IMR-90 (cell line): ENCODE results near the gene MS4A13. TPM values are rescaled to one million over a fixed set of nuclear protein-coding genes. Genes with fewer than 3 reads are reported as not detected.

Experiments
- ATAC-seq: fragments of 200-7000 bp; cut with Tn5 transposase; 2 replicates; pipeline ENCODE4 v1.9.1; 2020; ENCODE audit warnings: low read depth, mild to moderate bottlenecking, moderate library complexity
- BruUV-seq: library from RNA; stranded (reverse); fragments of 400-500 nt; replicated peaks from 2 replicates; lab custom pipeline; 2021; lab: Mats Ljungman, UMichigan
- CTCF ChIA-PET: fragments of 300-600 bp; formaldehyde crosslinking; extraction: SDS; loops from one replicate; lab custom pipeline; 2021; ENCODE audit warnings: antibody characterized with exemption; lab: Yijun Ruan, JAX
- POLR2A ChIA-PET: fragments of 300-600 bp; sonication (Branson Sonifier 250); formaldehyde crosslinking; loops from one replicate; lab custom pipeline; 2022; ENCODE audit warnings: antibody characterized with exemption; ENCODE audit not compliant: unreplicated experiment; lab: Charles Lee
- DNase-seq: peaks from one replicate; pipeline ENCODE4 v3.0.0; 2013
- H2AFZ ChIP-seq: replicated peaks from 2 replicates; pipeline ENCODE3; 2013; ENCODE audit warnings: low read length, mild to moderate bottlenecking; ENCODE audit not compliant: poor library complexity
- H2AK5ac ChIP-seq: 2 replicates; pipeline ENCODE4 v1.6.1; 2013; ENCODE audit warnings: low read depth, low read length, inconsistent platforms
- H2AK9ac ChIP-seq: replicated peaks from 2 replicates; pipeline ENCODE3; 2013; ENCODE audit warnings: mild to moderate bottlenecking, low read depth, low read length, moderate library complexity; ENCODE audit not compliant: poor library complexity
- H2BK120ac ChIP-seq: 2 replicates; pipeline ENCODE4 v1.6.1; 2013; ENCODE audit warnings: low read depth, low read length, inconsistent platforms
- H2BK15ac ChIP-seq: 3 replicates; pipeline ENCODE4 v1.6.1; 2013; ENCODE audit warnings: low read depth, low read length, inconsistent platforms
- H2BK20ac ChIP-seq: 2 replicates; pipeline ENCODE4 v1.6.1; 2013; ENCODE audit warnings: low read depth, mild to moderate bottlenecking, inconsistent platforms, low read length, moderate library complexity
- H2BK5ac ChIP-seq: 2 replicates; pipeline ENCODE4 v1.6.1; 2013; ENCODE audit warnings: mild to moderate bottlenecking, low read depth, low read length, inconsistent platforms; ENCODE audit not compliant: poor library complexity, severe bottlenecking
- H3K14ac ChIP-seq: replicated peaks from 2 replicates; pipeline ENCODE4 v1.6.1; 2013; ENCODE audit warnings: low read depth, low read length, inconsistent platforms
- H3K18ac ChIP-seq: 2 replicates; pipeline ENCODE4 v1.6.1; 2013; ENCODE audit warnings: low read depth, low read length, control low read depth
- H3K23ac ChIP-seq: 2 replicates; pipeline ENCODE4 v1.6.1; 2013; ENCODE audit warnings: low read depth, low read length, inconsistent platforms
- H3K27ac ChIP-seq: 2 replicates; pipeline ENCODE4 v1.5.1; 2013; ENCODE audit warnings: mild to moderate bottlenecking, control low read depth, low read length; ENCODE audit not compliant: insufficient read depth
- H3K27me3 ChIP-seq: 2 replicates; pipeline ENCODE4 v1.6.1; 2013; ENCODE audit warnings: low read length; ENCODE audit not compliant: control insufficient read depth, insufficient read depth
- H3K36me3 ChIP-seq: 2 replicates; pipeline ENCODE4 v1.6.1; 2013; ENCODE audit warnings: low read length, mixed read lengths; ENCODE audit not compliant: control insufficient read depth, insufficient read depth
- H3K4ac ChIP-seq: 2 replicates; pipeline ENCODE4 v1.6.1; 2013; ENCODE audit warnings: low read depth, low read length, inconsistent platforms
- H3K4me1 ChIP-seq: 2 replicates; pipeline ENCODE4 v1.6.1; 2013; ENCODE audit warnings: low read length, mixed read lengths; ENCODE audit not compliant: control insufficient read depth, insufficient read depth
- H3K4me2 ChIP-seq: 2 replicates; pipeline ENCODE4 v1.6.1; 2013; ENCODE audit warnings: low read depth, mild to moderate bottlenecking, control low read depth, low read length, moderate library complexity
- H3K4me3 ChIP-seq: 2 replicates; pipeline ENCODE4 v1.5.1; 2013; ENCODE audit warnings: low read depth, mild to moderate bottlenecking, control low read depth, low read length, moderate library complexity; ENCODE audit not compliant: insufficient read depth
- H3K56ac ChIP-seq: 2 replicates; pipeline ENCODE4 v1.6.1; 2013; ENCODE audit warnings: low read length, inconsistent platforms; ENCODE audit not compliant: insufficient read depth; ENCODE audit errors: extremely low read depth
- H3K79me1 ChIP-seq, 2 experiments: 2 replicates each; pipeline ENCODE4 v1.6.1; 2013; ENCODE audit warnings: low read length in 2 of 2, inconsistent platforms in 1 of 2, low read depth in 1 of 2
- H3K9ac ChIP-seq: 2 replicates; pipeline ENCODE4 v1.6.1; 2013; ENCODE audit warnings: low read depth, low read length, control low read depth
- H3K9me1 ChIP-seq: 2 replicates; pipeline ENCODE4 v1.6.1; 2013; ENCODE audit warnings: low read length, inconsistent platforms; ENCODE audit not compliant: insufficient read depth
- H3K9me3 ChIP-seq: 2 replicates; pipeline ENCODE4 v1.6.1; 2013; ENCODE audit warnings: low read length; ENCODE audit not compliant: control insufficient read depth, insufficient read depth
- H4K20me1 ChIP-seq: 2 replicates; pipeline ENCODE4 v1.6.1; 2013; ENCODE audit warnings: low read length, inconsistent platforms; ENCODE audit not compliant: insufficient read depth
- H4K5ac ChIP-seq: 2 replicates; pipeline ENCODE4 v1.6.1; 2013; ENCODE audit warnings: mild to moderate bottlenecking, low read depth, low read length, control low read depth
- H4K8ac ChIP-seq, 2 experiments: 2 replicates each; pipeline ENCODE4 v1.6.1; 2013; ENCODE audit warnings: low read depth in 2 of 2, low read length in 2 of 2, control low read depth in 1 of 2, inconsistent platforms in 1 of 2
- H4K91ac ChIP-seq: 2 replicates; pipeline ENCODE4 v1.6.1; 2013; ENCODE audit warnings: low read depth, low read length, inconsistent platforms; ENCODE audit not compliant: insufficient read depth
- BHLHE40 ChIP-seq: fragments of 150-350 bp; IDR thresholded peaks from 2 replicates; pipeline ENCODE4 v1.6.1; 2016; ENCODE audit warnings: mild to moderate bottlenecking, low read depth, low read length
- ELK1 ChIP-seq: fragments of 150-350 bp; IDR thresholded peaks from 2 replicates; pipeline ENCODE4 v1.6.1; 2016; ENCODE audit warnings: low read depth, mild to moderate bottlenecking, low read length, moderate library complexity, borderline replicate concordance
- NFE2L2 ChIP-seq: fragments of 150-350 bp; IDR thresholded peaks from 2 replicates; pipeline ENCODE4 v1.6.1; 2016; ENCODE audit warnings: low read depth, mild to moderate bottlenecking, low read length
- RAD21 ChIP-seq: IDR thresholded peaks from 2 replicates; pipeline ENCODE4 v1.6.1; 2012; ENCODE audit warnings: low read length, improper control_type of control experiment
- RFX5 ChIP-seq: IDR thresholded peaks from 2 replicates; pipeline ENCODE4 v1.8.0; 2012; ENCODE audit warnings: low read depth, mild to moderate bottlenecking, low read length, moderate library complexity
- whole genome bisulfite sequencing, 2 experiments: methylation state at CpG; one replicate each; pipeline versions ENCODE4 v1.1.5 to v1.1.7; 2013; ENCODE audit warnings: missing lambda C conversion rate in 2 of 2; ENCODE audit not compliant: insufficient read length in 1 of 2; ENCODE audit errors: extremely low coverage in 2 of 2; 5-methylcytosine and 5-hydroxymethylcytosine counted together
- dilution Hi-C: fragments of 300-500 bp; cut with HindIII; formaldehyde crosslinking; loops from one replicate; pipeline ENCODE4 v1.14.3; 2018; ENCODE audit warnings: low sequenced_read_pairs; ENCODE audit not compliant: unreplicated experiment
- in situ Hi-C: fragments of 300-500 bp; cut with MboI; formaldehyde crosslinking; loops from 3 replicates; pipeline ENCODE4 v1.14.3; 2019; ENCODE audit warnings: low sequenced_read_pairs, inconsistent platforms, mixed read lengths
- intact Hi-C: fragments of 100-400 bp; cut with micrococcal nuclease; formaldehyde crosslinking; loops from 2 replicates; pipeline ENCODE4 v1.10.0; 2022
- polyA plus RNA-seq, 3 experiments: library from polyadenylated mRNA; depleted of rRNA; stranded (reverse); fragments of >200 nt; gene quantifications; 2 replicates each; pipeline ENCODE4 v1.2.3, GENCODE V29; 2012; ENCODE audit warnings: low replicate concordance in 1 of 3
- total RNA-seq: library from RNA; depleted of rRNA; stranded (reverse); fragments of >200 nt; gene quantifications from 2 replicates; pipeline ENCODE4 v1.2.3, GENCODE V29; 2012

MS4A13 gene
- total and polyA plus RNA-seq, 2 of the 4 experiments (the other 2 are of a cell fraction), result not detected

GRCh38 chr11:60563553-60564235 is 48.5 kb downstream of the MS4A13 start:
- Histone ChIP-seq H3K27ac (no peak overlapping the region), H2BK15ac (no peak overlapping the region), H4K8ac (no peak overlapping the region), H3K18ac (no peak overlapping the region), H2AFZ (no peak overlapping the region), H2BK5ac (no peak overlapping the region), H3K14ac (no peak overlapping the region), H3K36me3 (no peaks in the 10 kb centered on the region), H2AK9ac (no peak overlapping the region), H3K9me3 (peaks cover 15% of the 10 kb centered on the region), H4K91ac (no peak overlapping the region), H3K4me2 (no peak overlapping the region), H2BK20ac (no peak overlapping the region), H2AK5ac (no peak overlapping the region), H4K20me1 (no peaks in the 10 kb centered on the region), H2BK120ac (no peak overlapping the region), H3K56ac (no peak overlapping the region), H3K9me1 (no peaks in the 10 kb centered on the region), H3K9ac (no peak overlapping the region), H3K27me3 (no peaks in the 10 kb centered on the region), H3K23ac (no peak overlapping the region), H3K4me3 (no peak overlapping the region), H4K5ac (no peak overlapping the region), H3K79me1 (no peaks in the 10 kb centered on the region), H3K4ac (no peak overlapping the region), H3K4me1 (no peaks in the 10 kb centered on the region)
- CTCF ChIA-PET, result no interaction called here
- POLR2A ChIA-PET, result no interaction called here
- intact Hi-C loops, result no loop called here
- in situ Hi-C loops, result no loop called here
- no peak for DNase-seq
- BruUV-seq, result no TSS peak
- WGBS, 2 experiments, result 100% methylated on average over 1 of the region's 8 CpGs; no CpG with 5 or more reads in 1 of the 2 experiments
- dilution Hi-C loops, result no loop called here
- ATAC-seq, result no peak
- TF ChIP-seq BHLHE40, result no peak
- no peak for TF ChIP-seq ELK1
- no peak for TF ChIP-seq RAD21
- TF ChIP-seq RFX5, result no peak
- TF ChIP-seq NFE2L2, result no peak
